GM19328 (cell line): Measurements from ENCODE around the gene COIL.
"Not testable (repeated sequence)": the region's sequence is repeated elsewhere in the genome, so short reads cannot be mapped to it uniquely, and the experiment has no call there.

Experiments used
- ATAC-seq: cut with Tn5 transposase; IDR thresholded peaks from one replicate; pipeline ENCODE4 v1.9.1; 2021; ENCODE audit warnings: mild to moderate bottlenecking, moderate library complexity; ENCODE audit not compliant: unreplicated experiment

COIL gene

GRCh38 chr17:56978441-56979090, 17.7 kb upstream of the COIL start:
- ATAC-seq: no peak

GRCh38 chr17:56977673-56978395, 17.0 kb upstream of the COIL start, which contains the start of gene SCPEP1:
Gene SCPEP1, plus strand, starts transcription at chr17:56978131. Its CDS starts 29 bp downstream, at chr17:56978160.
- peak; percentile 55 for ATAC-seq

DNA sequence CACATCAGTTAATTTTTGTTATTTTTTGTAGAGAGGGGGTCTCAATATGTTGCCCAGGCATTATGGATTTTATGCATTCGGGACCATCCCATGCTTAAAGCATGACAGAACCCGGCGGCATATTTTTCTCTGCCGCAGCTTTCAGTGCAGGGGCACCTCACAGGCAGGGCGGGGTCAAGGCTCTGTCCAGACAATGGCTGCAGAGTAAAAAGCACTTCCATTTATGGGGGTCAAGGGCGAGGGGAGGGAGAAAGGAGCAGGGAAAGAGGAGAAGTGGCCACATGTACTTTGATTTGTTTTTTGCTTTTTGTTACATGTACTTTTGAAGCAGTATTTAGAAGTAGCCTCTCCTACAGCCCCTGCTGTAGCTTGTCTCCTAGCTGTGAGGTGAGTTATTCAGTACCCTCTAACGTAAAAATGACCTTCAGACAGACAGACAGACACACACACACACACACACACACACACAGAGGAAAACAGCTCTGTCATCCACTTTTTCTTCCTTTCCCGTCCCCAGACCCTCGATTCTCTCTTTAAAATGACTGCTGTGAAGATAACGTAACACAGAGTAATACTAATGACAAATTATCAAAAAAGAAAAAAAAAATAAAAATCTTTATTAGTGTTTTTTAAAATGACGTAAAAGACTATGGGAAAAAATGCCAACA, 16.2 kb upstream of the COIL start:
- no peak for ATAC-seq

DNA sequence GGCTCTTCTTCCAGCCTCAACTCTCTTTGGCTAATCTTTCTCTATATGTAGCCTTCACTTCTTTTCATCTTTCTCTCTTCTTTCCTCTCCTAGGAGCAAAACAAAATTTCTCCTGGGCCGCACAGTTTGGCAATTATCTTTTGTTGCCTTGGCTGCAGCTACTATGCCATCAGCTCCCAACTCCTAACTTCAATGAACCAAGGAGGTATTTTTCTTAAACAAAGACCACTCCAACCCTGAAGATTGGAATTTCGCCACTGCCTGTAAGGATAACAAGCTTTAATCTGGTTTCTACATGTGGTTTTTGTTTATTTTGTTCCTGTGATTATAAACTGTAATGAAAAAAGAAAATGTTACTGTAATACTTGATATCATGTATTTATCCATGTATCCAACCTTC, 14.8 kb upstream of the COIL start:
- ATAC-seq: no peak

GRCh38 chr17:56974055-56974454, 13.2 kb upstream of the COIL start:
- no peak for ATAC-seq

- no peak for ATAC-seq
These were observed 12.7 kb upstream of the COIL start for GRCh38 chr17:56973520-56973919.

DNA sequence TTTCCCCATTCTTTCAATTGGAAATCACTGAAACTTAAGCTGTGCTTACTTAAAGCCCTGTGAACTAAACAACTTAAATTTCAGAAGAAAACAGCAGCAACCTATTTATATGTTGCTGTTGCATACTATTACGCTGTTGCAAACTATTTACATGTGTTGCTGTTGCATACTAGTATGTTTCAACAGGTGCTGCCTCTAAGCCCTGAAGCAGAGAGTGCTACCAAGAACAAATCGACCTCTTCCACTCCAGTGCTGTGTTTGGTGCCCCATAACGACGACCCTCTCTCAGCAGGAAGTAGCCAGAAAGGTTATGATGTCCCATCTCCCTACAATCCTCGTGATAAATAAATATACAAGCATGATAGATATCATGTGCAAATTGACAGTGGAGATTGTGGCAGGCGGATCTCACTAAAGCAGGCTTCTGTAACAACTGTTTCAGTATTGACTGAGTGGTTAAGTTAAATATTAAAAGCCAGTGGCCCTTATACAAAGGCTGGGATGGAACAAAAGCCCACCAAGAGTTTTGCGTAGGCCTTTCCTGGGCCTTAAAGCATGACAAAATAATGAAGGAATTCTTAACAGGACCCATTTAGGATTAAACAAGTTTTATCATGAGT, 11.4 kb upstream of the COIL start:
- no peak for ATAC-seq

DNA sequence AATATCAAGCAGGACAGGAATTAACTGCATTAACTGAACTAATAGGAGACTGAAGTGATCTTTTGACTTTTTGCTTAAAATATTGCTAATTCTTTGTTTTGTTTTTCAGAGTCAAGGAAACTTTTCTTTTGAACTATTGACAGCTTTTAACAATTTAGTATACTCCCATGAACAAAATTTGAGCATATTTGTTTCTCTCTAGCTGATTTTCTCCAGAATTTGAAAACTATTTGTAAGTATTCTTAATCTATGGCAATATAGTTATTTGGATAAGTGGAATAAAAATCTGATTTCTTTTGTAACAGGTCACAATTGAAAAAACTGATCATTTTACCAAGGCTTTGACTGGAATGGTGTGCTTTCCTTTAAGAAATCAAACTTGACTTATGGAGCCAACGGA, 10.1 kb upstream of the COIL start:
- no peak for ATAC-seq

GRCh38 chr17:56966338-56966737, 5.5 kb upstream of the COIL start:
- no peak for ATAC-seq

DNA sequence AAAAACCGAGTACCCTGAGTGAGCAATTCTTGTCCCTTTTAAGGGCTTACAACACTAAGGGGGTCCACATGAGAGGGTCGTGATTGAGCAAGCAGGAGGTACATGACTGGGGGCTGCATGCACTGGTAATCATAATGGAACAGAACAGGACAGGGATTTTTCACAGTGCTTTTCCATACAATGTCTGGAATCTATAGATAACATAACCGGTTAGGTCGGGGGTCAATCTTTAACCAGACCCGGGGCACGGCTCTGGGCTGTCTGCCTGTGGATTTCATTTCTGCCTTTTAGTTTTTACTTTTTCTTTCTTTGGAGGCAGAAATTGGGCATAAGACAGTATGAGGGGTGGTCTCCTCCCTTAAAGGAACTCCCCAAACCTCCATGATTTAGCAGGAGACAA, 4.8 kb upstream of the COIL start:
- not testable (repeated sequence) for ATAC-seq

GRCh38 chr17:56965241-56965640, 4.4 kb upstream of the COIL start:
- ATAC-seq: not testable (repeated sequence)

DNA sequence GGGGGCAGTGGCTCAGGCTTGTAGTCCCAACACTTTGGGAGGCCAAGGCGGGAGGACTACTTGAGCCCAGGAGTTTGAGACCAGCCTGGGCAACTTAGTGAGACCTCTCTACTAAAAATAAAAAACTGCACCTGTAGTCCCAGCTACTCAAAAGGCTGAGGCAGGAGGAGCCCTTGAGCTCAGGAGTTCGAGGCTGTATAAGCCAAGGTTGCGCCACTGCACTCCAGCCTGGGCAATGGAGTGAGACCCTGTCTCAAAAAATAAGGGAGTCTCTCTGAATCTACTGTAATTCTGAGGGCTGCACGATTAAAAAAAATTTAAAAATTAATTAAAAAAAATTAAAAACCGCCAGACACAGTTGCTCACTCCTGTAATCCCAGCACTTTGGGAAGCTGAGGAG, 3.9 kb downstream of the COIL start:
- no peak for ATAC-seq

DNA sequence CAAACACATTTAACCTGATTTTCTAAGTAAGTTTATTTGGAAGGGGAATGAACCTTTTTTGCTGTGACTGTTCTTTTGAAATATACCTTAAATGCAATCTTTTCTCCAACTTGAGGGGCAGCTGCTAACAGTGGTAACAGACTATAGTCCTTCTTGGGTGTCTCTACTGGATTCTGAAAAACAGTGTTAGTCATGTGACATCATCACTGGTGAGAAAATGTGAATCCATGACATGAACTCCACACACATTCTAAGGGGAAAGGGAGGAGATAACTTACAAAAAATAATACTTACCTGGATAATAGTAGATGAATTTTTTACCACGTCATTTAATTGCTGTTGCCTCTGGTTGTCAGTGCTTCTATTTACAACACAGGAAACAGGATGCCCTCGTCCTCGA, 11.3 kb downstream of the COIL start:
- no peak for ATAC-seq

DNA sequence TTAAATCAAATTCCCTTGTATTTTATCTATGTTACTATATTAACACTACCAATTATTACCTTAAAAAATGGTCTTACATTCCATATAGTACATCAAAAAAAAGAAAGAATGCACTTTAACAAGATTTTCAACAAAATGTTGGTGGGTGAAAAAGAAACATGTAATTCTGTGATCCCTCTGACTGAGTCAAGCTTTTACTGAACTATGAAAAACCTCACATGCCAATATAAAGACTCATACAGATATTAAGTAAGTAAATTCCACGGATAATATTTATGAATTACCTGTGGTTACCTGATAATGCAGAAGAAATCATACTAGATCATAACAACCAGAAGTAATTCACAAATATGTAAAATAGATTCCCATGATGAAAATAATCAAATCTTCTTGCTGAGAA, 12.4 kb downstream of the COIL start:
- ATAC-seq: no peak

- no peak for ATAC-seq
These were observed 13.1 kb downstream of the COIL start for GRCh38 chr17:56947741-56948140.

GRCh38 chr17:56945938-56946505, 14.8 kb downstream of the COIL start:
- ATAC-seq: no peak

GRCh38 chr17:56943505-56944125, 17.2 kb downstream of the COIL start:
- no peak for ATAC-seq

DNA sequence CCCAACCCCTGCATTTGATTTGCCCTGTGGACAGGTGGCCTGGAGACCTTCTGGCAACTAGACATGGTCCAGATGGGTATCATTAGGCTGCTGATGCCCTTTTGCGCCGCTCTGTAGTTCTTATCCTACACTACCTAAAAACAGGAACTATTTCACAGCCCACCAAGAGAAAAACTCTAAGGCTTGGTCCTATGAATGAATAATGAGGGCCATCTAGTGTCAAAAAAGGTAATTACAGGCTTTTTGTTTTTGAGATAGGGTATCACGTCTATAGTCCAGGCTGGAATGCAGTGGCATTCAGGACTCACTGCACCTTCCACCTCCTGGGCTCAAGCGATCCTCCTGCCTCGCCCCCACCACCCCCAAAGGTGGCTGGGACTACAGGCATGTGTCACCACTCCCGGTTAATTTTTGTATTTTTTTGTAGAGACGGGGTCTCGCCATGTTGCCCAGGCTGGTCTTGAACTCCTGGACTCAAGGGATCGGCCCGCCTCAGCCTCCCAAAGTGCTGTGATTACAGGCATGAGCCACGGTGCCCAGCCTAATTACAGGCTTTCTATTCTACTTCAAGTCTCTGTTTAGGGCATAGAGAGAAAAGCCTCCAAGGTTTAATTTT, 20.9 kb downstream of the COIL start:
- peak; percentile 55 for ATAC-seq

DNA sequence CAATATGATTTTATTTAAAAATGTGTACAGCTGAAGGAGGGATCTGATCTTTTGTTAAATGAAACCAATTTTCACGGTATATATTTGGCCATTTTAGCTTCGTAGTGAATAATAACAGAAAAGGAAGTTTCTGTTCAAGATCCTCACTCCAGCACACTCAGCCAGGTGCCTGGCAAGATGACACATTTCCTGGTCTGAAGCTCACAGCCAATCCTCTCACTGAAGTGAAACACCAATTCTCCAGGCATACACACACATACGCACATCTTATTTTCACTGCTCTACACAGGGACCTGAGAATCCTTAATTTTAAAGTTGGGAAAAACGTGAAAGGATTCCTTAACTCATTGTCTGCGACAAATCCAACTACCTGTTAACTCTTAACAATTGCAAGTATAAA, 22.6 kb downstream of the COIL start:
- not testable (repeated sequence) for ATAC-seq

- ATAC-seq: no peak
These were observed 23.2 kb downstream of the COIL start for GRCh38 chr17:56937687-56938086.
